Calu3 (cell line): ENCODE results near the gene SEPTIN3. TPM values are rescaled to one million over a fixed set of nuclear protein-coding genes. Genes with fewer than 3 reads are reported as not detected.

ENCODE experiments used
- BruUV-seq: library from RNA; stranded (reverse); fragments of 400-500 nt; replicated peaks from 2 replicates; lab custom pipeline; 2021; lab: Mats Ljungman, UMichigan
- CTCF ChIA-PET: fragments of 300-600 bp; sonication (Branson Sonifier 250); formaldehyde crosslinking; loops from one replicate; lab custom pipeline; 2022; ENCODE audit warnings: antibody characterized with exemption; lab: Charles Lee
- DNase-seq: peaks from one replicate; pipeline ENCODE4 v3.0.0; 2022
- H3K27ac Mint-ChIP-seq: one replicate; pipeline ENCODE4 v1.8.0; 2022; ENCODE audit warnings: mixed read lengths; ENCODE audit not compliant: unreplicated experiment
- H3K27me3 Mint-ChIP-seq: one replicate; pipeline ENCODE4 v1.8.0; 2022; ENCODE audit warnings: mixed read lengths; ENCODE audit not compliant: unreplicated experiment
- H3K36me3 Mint-ChIP-seq: one replicate; pipeline ENCODE4 v1.8.0; 2022; ENCODE audit warnings: mild to moderate bottlenecking, moderate library complexity, mixed read lengths; ENCODE audit not compliant: insufficient read depth, unreplicated experiment
- H3K4me1 Mint-ChIP-seq: one replicate; pipeline ENCODE4 v1.8.0; 2022; ENCODE audit warnings: mild to moderate bottlenecking, low read depth, mixed read lengths; ENCODE audit not compliant: unreplicated experiment
- H3K4me3 Mint-ChIP-seq: one replicate; pipeline ENCODE4 v1.8.0; 2022; ENCODE audit warnings: mild to moderate bottlenecking, low read depth, moderate library complexity, mixed read lengths; ENCODE audit not compliant: unreplicated experiment
- H3K9me3 Mint-ChIP-seq: one replicate; pipeline ENCODE4 v1.8.0; 2022; ENCODE audit warnings: low read depth, mixed read lengths; ENCODE audit not compliant: unreplicated experiment
- CTCF ChIP-seq: fragments of 200-600 bp; IDR thresholded peaks from one replicate; pipeline ENCODE4 v1.8.0; 2022; ENCODE audit warnings: antibody characterized with exemption; ENCODE audit not compliant: unreplicated experiment
- intact Hi-C: fragments of 100-400 bp; cut with micrococcal nuclease; formaldehyde crosslinking; loops from one replicate; pipeline ENCODE4 v1.10.0; 2022; ENCODE audit not compliant: unreplicated experiment
- total RNA-seq: library from RNA; stranded (reverse); gene quantifications from 2 replicates; pipeline ENCODE4 v1.2.3, GENCODE V29; 2022

Gene SEPTIN3
- total RNA-seq, 1 experiment from 2014 or later: 3.4 TPM

GRCh38 chr22:42016111-42016510 lies 46.9 kb downstream of the SEPTIN3 start:
- CTCF ChIA-PET: interaction anchor here (0.5 to 0.7 kb wide), 2 partner anchors 97 to 1478 kb away, joined by 3 to 5 read pairs; no protein-coding TSS in a partner anchor
- DNase-seq: no peak
- intact Hi-C loops: no loop called here
- no peaks in the 10 kb centered on the region for H3K4me1 Mint-ChIP-seq
- no peak overlapping the region for H3K27ac Mint-ChIP-seq
- TF ChIP-seq CTCF: no peak
- H3K4me3 Mint-ChIP-seq: no peak overlapping the region
- no TSS peak for BruUV-seq
- no peaks in the 10 kb centered on the region for H3K36me3 Mint-ChIP-seq
- H3K9me3 Mint-ChIP-seq: peaks cover 7% of the 10 kb centered on the region
- peaks cover 17% of the 10 kb centered on the region for H3K27me3 Mint-ChIP-seq

- no peak for TF ChIP-seq CTCF
- intact Hi-C loops: no loop called here
- no peak overlapping the region for H3K4me3 Mint-ChIP-seq
- peaks cover 3% of the 10 kb centered on the region for H3K9me3 Mint-ChIP-seq
- CTCF ChIA-PET: interaction anchor here (0.6 kb wide), 1 partner anchor 1145 kb away, joined by 3 read pairs; no protein-coding TSS in a partner anchor
- no peak overlapping the region for H3K27ac Mint-ChIP-seq
- no peak for DNase-seq
- no TSS peak for BruUV-seq
- H3K27me3 Mint-ChIP-seq: peaks cover 17% of the 10 kb centered on the region
- H3K36me3 Mint-ChIP-seq: no peaks in the 10 kb centered on the region
- H3K4me1 Mint-ChIP-seq: peaks cover 8% of the 10 kb centered on the region
Measured at GRCh38 chr22:42018224-42018623, 49.0 kb downstream of the SEPTIN3 start.

Other genes with a start within 250 kb of the SEPTIN3 start
- 18.4 and 20.1 TPM in 2 replicates for gene CCDC134, start 168.8 kb upstream of the SEPTIN3 start, total RNA-seq
- 145 and 159 TPM in 2 replicates for gene SREBF2, start 136.3 kb upstream of the SEPTIN3 start, total RNA-seq
- not detected in 2 replicates for gene SHISA8, start 54.4 kb upstream of the SEPTIN3 start, total RNA-seq
- gene TNFRSF13C, start 42.6 kb upstream of the SEPTIN3 start, total RNA-seq: 1.4 and 1.5 TPM in 2 replicates
- gene CENPM, start 22.3 kb upstream of the SEPTIN3 start, total RNA-seq: 46.7 and 69.3 TPM in 2 replicates
- gene WBP2NL, start 29.3 kb downstream of the SEPTIN3 start, total RNA-seq: 2.8 and 3.7 TPM in 2 replicates
- gene NAGA, start 101.4 kb downstream of the SEPTIN3 start, total RNA-seq: 24.3 and 27.2 TPM in 2 replicates
- 1.3 and 1.5 TPM in 2 replicates for gene PHETA2, start 104.8 kb downstream of the SEPTIN3 start, total RNA-seq
- gene SMDT1, start 110.3 kb downstream of the SEPTIN3 start, total RNA-seq: 60.8 and 65.5 TPM in 2 replicates
- gene NDUFA6, start 121.3 kb downstream of the SEPTIN3 start, total RNA-seq: 61.6 and 68.0 TPM in 2 replicates
- 9.3 and 10.7 TPM in 2 replicates for gene CYP2D6, start 161.4 kb downstream of the SEPTIN3 start, total RNA-seq